NCI-H1436 treated with DMSO at 0.1 percent for 48 hours (cell line): ENCODE measurements around the gene ARSG.

Experiments used
- DNase-seq: peaks from one replicate; lab custom pipeline; 2025; lab: John Stamatoyannopoulos, UW

The ARSG gene

DNA sequence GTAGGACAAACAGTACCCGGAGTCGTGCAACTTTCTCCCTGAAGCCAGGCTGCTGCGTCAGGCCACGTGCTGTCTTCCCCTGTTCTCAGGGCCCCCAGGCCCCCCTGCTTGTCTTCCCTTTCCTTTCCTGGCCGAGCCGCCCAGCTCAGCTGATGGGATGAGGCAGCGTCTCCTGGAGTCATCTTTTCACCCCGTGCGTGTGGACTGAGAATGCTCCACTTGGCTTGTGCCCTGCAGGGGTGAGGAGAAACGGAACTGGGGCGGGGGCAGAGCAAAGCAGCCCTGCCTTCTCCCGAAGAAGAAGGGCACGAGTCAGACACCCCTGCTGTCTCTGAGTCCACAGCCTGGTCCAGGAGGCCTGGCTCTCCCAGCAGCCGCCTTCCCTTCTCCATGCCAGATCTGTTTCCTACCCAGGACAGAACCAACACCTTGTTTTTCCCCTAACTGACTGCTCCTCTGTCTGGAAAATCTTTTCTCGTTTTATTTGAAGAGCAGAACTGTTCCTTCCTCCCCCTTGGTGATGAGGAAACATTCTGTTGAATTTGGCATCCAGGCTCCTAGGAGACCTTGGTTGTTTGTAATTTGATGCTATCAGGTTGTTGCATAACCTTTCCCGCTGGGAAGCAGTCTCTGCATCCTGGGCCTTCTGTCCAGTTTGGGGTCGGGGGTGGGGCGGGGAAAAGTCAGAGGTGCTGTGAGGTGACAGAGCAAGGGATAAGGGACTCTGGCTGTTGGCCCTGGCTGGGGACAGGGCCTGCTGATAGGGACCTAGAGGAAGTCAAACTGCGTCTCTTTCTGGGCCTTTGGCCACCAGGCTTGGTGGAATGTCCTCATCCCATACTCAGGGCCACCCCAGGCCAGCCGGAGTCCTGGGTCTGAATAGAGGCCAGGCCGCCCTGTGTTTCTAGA is 87.2 kb downstream of the ARSG start:
- no peak for DNase-seq

DNA sequence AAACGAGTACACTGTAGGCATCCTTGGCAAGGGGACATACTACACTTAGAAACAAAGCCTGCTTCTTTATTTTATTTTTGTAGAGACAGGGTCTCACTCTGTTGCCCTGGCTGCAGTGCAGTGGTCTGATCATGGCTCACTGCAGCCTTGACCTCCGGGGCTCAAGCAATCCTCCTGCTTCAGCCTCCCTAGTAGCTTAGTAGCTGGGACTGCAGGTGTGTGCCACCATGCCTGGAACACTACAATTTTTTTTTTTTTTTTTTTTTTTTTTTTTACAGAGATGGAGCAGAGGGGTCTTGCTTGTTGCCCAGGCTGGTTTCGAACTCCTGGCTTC is 87.8 kb downstream of the ARSG start:
- no peak for DNase-seq

DNA sequence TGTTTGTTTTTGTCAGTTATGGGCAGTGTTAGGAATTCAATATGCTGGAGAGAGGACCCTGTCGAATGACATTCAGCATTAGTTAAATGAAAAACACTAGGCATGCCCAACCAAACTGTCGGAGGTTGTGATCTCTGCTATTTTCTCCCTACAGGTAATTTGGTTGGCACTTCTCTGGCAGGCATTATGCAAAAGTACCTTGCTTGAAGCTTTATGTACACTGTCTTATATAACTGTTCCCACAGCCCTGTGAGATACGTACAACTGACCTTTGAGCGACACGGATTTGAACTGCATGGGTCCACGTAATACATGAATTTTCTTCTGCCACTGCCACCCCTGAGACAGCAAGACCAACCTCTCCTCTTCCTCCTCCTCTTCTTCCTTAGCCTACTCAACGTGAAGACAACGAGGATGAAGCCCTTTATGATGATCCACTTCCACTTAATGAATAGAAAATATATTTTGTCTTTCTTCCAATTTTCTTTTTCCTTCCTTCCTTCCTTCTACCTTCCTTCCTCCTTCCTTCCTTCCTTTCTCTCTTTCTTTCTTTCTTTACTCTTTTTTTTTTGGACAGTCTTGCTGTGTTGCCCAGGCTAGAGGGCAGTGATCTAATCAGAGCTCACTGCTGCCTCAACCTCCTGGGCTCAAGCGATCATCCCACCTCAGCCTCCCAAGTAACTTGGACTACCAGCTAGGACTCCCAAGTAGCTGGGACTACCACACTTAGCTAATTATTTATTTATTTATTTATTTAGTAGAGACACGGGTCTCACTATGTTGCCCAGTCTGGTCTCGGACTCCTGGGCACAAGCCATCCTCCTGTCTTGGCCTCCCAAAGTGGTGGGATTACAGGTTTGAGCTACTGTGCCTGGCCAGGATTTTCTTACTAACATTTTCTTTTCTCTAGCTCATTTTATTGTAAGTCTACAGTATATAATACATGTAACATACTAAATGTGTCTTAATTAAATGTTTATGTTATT is 88.7 kb downstream of the ARSG start:
- no peak for DNase-seq

DNA sequence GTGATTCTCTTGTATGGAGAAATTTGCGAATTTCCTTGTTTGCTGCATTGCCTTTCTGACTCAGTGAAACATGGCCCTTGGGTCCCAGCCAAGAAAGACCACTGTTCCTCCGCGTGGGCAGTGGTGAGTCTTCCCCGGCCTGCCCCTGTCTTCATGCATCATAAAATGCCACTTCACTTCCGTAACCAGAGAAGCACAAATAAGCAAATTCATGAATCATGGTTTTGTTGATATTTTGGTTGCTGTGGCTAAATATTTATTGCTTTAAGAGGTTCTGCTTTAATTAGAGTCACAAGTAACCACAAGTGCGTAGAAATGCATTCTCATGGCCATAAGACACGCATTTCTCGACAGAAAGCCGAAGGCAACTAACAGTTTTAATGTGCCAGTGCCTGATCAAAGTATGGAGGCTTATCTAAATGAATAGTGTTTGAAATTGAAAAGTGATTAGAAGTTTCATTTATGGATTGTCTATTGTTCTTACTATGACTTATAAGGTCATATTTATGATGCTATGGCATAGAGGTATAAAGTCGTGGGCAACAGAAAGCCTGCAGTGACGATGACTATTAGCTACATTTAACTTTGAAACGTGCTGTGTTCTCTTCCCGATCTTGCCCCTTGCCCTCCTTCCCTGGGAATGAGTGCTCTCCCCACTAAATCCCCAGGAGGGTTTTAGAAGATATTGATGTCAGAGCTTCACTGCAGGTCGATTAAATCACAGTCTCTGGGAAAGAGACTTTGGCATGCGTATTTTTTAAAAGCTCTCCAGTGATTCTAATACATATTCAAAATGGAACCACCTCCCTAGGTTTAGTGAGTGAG is 90.0 kb downstream of the ARSG start:
- no peak for DNase-seq

DNA sequence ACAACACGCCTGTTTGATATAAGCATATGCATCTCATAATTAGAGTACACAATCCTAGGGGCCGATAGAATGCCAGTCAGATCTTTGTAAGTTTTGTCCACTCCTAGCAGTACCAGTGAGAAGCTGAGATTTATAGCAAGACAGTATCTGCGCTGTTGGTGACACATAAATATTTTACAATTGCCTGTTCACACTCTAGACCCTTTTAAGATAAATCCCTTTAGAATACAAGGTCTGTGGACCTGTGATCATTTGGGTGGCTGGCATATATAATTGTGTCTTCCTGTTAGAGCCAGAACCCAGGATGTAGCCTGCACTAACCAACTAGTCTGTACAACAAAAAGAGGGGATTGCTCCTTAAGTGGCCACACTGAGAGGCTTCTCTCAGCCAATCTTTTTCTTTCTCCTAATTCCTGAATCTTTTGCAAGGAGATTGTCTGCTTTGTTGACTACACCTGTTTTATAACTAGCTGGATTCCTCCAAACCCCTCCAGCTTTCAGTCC is 91.3 kb downstream of the ARSG start:
- no peak for DNase-seq

DNA sequence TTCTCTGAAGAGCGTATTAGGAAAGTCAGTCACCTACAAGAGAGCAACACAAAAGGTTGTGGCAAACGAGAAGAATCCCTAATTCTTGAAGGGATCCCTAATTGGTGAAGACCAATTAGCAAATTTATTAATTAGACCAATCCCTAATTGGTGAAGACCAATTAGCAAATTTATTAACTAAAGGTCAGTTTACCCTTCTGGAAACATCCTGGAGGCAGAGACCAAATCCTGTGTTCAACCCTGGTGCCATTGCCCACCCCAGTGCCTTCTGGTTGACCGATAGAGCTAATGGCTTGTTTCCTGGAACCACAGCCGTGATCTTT is 91.8 kb downstream of the ARSG start:
- DNase-seq = no peak

DNA sequence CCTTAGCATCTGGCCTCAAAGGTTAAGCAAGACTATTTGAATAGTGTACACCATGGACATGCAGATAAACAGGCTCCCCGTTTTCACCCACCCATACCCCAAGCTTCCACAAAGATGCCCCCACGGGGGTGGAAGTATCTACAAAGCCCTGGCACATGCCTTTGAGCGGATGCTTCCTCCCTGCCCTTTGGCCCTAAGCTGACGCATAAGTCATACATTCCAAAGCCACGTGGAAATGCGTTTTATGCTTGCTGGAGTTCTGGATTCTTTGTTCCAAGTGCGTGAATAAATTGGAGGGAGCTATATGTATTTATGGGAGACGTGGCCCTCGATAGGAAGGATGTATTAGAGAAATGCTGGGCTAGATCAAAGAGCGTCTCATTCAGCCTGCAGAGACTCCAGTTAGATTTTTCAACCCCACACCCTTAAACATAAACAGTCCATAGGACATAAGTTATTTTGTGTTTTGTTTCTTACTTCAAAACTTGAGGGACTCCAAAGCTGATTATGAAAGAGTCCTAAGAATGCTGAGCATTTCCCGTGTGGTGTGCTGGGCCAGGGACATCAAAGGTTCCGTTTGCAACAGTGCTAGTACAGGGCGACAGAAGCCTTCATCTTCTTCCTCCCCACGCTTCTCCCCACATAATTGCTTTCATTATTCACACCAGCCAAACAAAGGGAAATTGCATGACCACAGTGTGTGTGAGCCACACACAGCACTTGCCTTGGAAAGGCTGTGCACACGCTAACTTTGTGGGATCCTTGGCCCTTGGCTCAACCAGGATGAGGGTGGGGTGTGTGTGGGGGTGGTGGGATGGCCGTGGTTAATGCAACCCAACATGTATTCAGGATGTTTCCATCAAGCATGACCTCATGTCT is 92.4 kb downstream of the ARSG start:
- DNase-seq = no peak

DNA sequence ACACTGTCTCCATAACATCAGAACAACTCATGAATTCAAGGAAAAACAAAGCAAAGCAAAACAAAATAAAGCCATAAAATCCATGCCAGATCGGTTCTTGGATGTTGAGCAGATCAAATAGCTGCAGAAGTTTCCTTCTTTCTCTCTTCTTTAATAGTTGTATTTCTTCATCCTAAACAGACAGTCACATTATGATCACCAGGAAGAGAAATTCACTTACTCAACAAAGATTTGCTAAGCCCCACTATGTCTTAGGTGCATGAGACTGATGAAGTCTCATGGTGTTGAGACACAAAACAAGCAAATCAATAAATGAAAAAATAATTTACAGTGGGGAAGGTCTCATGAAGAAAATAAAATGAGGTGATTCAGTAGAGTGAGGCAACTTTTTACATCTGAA is 93.2 kb downstream of the ARSG start:
- DNase-seq = no peak

DNA sequence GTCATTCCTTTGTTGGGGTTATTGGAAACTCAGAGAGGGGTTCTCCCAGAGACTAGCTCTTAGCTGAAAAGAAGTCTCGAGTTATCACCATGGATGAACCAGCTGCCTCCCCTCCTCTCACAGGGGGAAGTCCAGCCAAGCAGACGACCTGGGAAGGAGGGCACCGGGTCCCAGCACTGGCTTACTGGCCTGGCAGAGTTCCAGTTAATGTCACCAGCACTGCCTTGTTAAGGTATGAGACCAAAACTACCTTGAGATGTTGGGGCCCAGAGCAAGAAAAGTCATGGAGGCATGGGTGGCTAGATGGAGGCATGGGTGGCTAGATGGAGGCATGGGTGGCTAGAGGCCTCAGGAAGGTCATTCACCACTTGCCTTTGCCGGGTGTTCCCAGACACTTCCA is 93.6 kb downstream of the ARSG start:
- DNase-seq = no peak

DNA sequence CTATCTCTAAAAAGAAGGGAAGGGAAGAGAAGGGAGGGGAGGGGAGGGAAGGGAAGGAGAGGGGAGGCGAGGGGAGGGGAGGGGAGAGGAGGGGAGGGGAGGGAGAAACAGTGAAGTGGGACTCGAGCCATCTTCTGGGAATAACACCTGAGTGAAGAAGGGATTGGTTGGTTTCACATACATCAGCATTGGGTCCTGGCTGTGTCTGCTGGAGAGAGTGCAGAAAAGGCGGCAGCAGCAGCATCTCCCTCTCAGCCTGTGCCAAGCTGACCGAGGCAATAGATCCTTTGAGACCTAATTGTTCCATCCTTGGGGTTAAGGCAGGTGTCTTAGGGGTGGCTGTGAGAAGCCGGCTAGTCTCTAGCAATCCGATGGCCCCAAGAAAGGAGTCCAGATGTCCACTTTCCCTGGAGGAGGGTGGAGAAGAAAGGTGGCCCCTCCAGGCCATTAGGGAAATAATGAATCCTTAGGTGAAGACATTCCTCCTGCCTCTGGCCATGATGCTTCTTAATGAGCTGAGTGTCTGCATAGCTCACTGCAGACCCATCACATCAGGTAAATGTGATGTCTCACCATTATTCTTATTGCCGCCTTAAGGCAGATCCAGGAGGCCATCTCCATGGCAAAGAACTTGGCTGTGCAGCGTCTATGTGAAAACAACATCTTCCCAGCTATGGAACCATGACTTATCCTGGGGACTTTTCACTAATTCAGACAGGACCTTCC is 94.4 kb downstream of the ARSG start:
- DNase-seq = no peak

DNA sequence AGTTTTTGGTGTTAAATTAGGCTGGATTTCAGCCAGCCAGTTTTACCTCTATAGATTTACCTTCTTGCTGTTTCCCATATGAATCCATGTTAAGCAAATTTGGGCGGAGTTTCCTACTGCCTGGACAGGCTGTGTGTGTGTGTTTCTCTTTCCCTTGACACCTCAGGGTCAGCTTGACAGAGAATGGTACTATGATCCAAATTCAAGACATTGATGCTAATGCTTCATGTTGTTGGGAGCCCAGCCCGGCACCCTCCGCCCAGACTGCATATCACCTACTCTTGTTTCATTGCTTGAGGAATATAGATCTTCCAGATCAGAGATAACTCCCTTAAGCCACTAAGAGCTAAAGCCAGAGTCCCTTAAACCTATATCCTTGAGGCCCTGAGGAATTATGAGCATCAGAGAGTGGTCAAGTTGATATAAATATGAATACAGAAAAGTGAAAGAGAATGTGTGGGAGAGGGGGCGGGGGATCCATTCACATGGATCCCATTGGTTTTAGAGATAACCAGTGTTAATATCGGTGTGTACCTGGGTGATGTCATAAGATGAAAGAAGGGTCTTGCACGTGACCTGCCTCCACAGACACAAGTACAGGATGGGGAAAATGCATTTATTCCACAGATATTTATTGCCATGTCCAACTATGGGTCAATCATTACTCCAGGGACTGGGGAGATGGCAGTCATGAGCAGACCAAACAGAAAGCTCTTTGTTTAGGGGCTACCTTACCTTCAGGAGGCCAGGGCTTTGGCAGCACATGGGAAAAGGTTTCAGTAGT is 96.3 kb downstream of the ARSG start:
- DNase-seq = no peak

DNA sequence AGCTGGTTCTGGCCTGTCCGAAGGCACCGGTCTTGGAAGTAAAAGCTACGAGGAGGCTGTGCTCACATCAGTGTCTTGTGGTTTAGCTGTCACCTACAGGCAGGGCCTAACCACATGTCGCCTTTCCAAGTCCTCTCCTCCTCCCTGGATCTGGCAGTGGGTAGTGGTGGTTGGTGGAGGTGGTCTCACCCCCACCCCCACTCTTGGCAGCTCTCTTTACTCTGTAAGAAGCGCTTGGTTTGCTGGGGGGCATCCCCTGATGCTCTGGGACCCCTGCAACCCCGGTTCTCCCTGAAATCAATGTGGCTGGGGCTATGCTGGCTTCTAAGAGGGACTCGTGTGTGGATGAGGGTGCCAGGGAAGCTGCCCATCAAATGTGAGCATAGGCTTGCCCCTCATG is 97.7 kb downstream of the ARSG start:
- DNase-seq = no peak

DNA sequence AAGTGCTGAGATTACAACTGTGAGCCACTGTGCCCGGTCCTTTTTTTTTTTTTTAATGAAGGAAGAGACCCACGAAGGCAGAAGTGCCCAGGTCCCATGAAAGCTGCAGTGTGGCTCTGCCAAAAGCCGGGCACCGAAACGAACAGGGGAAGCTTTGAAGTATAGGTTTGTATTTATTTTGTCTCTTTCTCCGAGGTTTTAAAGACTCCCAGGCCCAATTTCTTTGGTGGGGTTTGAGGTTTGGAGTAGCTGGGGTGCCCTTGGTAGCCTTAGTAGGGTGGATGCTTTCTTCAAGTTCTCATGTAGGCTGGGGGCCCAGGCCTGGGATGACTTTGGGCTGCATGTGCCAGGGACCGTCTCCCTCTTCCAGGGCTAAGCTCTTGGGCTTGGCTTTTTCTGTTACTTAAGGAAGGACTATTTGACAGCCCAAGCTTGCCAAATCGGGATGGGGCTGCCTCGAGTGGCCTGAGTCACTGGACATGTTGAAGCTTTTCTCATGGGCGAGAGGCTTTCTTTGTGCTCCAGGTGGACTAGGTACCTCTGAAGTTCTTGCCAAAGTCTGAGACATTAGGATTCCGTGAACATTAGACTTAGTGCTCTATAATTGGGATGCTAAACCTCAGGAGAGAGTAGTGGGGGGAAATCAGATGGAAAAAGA is 99.7 kb downstream of the ARSG start:
- no peak for DNase-seq

DNA sequence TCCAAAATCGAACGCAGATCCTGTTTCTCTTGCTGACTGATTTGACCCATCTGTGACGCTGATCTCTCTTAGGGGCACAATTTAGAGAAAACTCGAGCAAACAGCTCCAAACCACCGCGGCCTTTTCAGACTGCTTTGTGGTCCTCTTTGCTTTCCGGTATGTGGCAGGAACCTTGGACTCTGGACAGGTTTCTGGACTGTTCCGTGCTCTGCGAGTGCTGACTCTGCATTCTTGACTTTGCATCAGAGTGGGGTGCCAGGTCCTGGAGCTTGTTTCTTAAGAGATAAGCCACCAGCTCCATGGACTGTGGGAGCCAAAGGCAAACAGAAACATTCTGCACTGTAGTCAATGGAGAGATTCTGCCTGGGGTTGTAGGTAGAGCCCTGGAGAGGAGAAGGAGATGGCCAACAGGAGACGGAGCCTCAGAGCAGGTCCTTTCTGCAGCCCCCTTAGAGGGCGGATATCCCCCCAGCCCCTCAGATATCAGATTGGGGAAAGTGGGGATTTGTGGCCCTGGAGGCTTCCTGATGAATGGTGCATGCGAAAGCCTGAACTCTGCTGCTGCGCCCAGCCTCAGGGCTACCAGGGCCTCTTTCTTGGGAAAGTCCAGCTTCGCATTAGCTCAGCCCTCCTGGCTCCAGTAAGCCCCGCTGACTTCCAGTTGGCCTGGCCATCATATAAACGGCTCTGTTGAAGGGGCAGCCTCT is 100.4 kb downstream of the ARSG start:
- DNase-seq = no peak

DNA sequence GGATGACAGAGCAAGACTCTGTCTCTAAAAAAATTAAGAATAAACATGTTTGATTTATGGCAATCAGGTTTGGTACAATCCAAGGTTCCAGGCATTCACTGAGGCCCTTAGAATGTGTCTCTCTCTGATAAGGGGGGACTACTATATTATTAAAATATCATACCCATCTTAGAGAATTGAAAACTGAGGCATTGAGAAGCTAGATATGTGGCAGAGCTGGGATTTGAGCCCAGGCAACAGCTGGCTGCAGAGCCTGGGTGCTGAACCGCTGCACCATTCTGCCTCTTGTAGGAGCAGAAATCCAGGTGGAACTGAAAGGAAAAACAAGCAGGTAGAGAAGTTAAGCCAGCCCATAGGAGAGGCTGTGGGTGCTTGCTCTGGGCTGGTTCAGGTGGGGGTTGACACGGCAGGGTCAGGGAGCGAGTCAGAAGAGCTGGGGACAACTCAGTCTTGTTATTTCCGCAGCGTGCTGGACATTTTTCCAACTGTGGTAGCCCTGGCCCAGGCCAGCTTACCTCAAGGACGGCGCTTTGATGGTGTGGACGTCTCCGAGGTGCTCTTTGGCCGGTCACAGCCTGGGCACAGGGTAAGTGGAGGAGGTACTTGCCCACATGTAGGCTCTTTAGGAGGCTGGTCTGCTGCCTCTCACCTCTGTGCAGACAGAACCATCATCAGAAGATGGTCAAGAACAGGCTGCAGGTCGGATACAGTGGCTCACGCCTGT is 103.5 kb downstream of the ARSG start:
- DNase-seq = no peak

DNA sequence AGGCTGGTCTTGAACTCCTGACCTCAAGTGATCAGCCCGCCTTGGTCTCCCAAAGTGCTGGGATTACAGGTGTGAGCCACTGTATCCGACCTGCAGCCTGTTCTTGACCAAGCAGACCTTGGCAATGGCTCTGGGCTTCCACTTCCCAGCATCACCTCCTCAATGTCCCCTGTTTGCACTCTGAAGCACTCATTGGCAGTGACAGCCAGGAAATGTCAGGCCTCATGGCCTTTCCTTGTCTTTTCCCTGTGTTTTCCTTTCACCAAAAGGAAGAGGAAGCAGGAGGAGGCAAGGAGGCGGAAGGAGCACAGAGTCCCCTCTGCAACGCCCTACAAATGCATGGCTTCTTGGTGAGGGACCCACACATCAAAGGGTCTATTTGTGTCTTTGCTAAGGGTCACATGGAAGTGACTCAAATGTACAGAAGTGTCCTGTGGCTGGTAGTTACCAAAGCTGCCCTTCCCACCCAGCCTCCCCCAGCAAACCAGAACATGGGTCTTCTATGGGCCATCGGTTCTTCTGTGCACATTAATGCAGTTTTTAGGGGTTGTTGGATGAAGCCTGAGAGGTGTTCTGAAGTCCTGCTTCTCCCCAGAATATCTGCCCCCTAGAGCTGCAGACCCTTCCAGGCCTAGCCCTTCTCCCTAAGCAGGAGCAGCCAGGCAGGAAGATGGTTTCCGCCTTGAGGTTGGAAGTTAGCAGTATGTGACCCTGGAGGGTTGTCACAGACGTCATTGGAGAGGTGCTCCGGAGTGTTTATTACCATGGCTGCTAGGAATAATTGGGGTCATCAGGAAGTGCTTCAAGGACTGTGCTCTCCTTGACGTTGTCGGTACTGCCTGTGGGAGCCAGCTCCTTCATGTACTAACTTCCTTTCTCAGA is 105.2 kb downstream of the ARSG start:
- DNase-seq = no peak

DNA sequence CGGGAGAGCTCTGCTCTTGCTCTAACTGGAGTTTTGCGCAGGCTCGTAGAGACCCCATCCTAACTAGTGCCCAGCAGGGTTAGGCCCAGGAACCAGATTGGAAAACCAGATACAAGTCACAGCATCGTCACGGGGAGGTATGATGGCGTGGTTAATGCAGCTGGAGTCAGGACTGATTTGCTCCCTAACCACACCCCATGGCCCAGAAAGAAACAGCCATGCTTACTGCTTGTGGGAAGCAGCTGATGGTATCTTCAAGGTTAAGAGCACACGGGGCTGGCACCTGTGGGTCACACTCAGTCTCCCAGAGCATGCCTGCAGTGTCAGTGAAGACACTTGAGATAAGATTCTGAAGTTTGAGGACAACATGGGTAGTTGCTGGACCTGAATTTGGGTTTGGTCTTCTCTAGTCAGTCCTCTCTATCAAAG is 105.8 kb downstream of the ARSG start:
- no peak for DNase-seq
